Endodermal cell (in vitro differentiated cells): Measurements from ENCODE around the gene AXIN2. TPM values are rescaled to one million over a fixed set of nuclear protein-coding genes. Genes with fewer than 3 reads are reported as not detected.

Experiments
- DNase-seq: peaks from one replicate; pipeline ENCODE4 v3.0.0-alpha.2; 2017
- H3K27ac ChIP-seq: 2 replicates; pipeline ENCODE4 v1.5.1; 2013; ENCODE audit warnings: mild to moderate bottlenecking, low read depth, low read length, moderate library complexity
- H3K27me3 ChIP-seq: 2 replicates; pipeline ENCODE4 v1.6.1; 2013; ENCODE audit warnings: mild to moderate bottlenecking, low read length, moderate library complexity; ENCODE audit not compliant: insufficient read depth, control insufficient read depth, poor library complexity, severe bottlenecking
- H3K36me3 ChIP-seq: 2 replicates; pipeline ENCODE4 v1.7.0; 2013; ENCODE audit warnings: mild to moderate bottlenecking, low read length, moderate library complexity; ENCODE audit not compliant: control insufficient read depth, insufficient read depth
- H3K4me1 ChIP-seq: one replicate; pipeline ENCODE4 v1.7.0; 2013; ENCODE audit warnings: low read length; ENCODE audit not compliant: control insufficient read depth, insufficient read depth
- H3K4me3 ChIP-seq: 2 replicates; pipeline ENCODE4 v1.5.1; 2013; ENCODE audit warnings: mild to moderate bottlenecking, low read length, moderate library complexity
- H3K9ac ChIP-seq: 2 replicates; pipeline ENCODE4 v1.6.1; 2013; ENCODE audit warnings: mild to moderate bottlenecking, low read length, moderate library complexity; ENCODE audit not compliant: poor library complexity, severe bottlenecking; ENCODE audit errors: extremely low read depth
- H3K9me3 ChIP-seq: 2 replicates; pipeline ENCODE4 v1.6.1; 2013; ENCODE audit warnings: mild to moderate bottlenecking, low read length, moderate library complexity; ENCODE audit not compliant: control insufficient read depth
- H3K27ac Mint-ChIP-seq: 2 replicates; pipeline ENCODE4 v1.8.0; 2020; ENCODE audit warnings: mixed read lengths
- H3K27me3 Mint-ChIP-seq: 2 replicates; pipeline ENCODE4 v1.8.0; 2021; ENCODE audit warnings: mild to moderate bottlenecking, mixed read lengths; ENCODE audit not compliant: insufficient read depth
- H3K36me3 Mint-ChIP-seq: 2 replicates; pipeline ENCODE4 v1.8.0; 2020; ENCODE audit warnings: low read depth, mixed read lengths
- H3K4me1 Mint-ChIP-seq: 2 replicates; pipeline ENCODE4 v1.8.0; 2020; ENCODE audit warnings: mixed read lengths
- H3K4me3 Mint-ChIP-seq: 2 replicates; pipeline ENCODE4 v1.8.0; 2020; ENCODE audit warnings: mild to moderate bottlenecking, moderate library complexity, mixed read lengths
- H3K9me3 Mint-ChIP-seq: 2 replicates; pipeline ENCODE4 v1.8.0; 2020; ENCODE audit warnings: mild to moderate bottlenecking, mixed read lengths
- CTCF ChIP-seq: fragments of 200-600 bp; sonication (generic); conservative IDR thresholded peaks from 2 replicates; pipeline ENCODE4 v1.5.0; 2021; ENCODE audit warnings: antibody characterized with exemption, mild to moderate bottlenecking
- WGBS, 2 experiments: methylation state at CpG; one replicate each; pipeline versions ENCODE4 v1.1.5 to v1.1.7; 2013; ENCODE audit warnings: missing lambda C conversion rate in 2 of 2, mixed read lengths in 1 of 2; ENCODE audit not compliant: insufficient coverage in 1 of 2, insufficient read length in 1 of 2; 5-methylcytosine and 5-hydroxymethylcytosine counted together
- total RNA-seq, 2 donors: library from RNA; stranded (reverse); fragmentation: NEBNext Ultra II Directional in 1 of 2; extraction: Animal tissue kit (Norgen Biotek cat#: 25700) in 1 of 2; gene quantifications; 2 replicates in 1 of 2; 3 replicates in 1 of 2; pipeline ENCODE4 v1.2.1, GENCODE V29; 2021

Gene AXIN2
- total RNA-seq, 2 donors from 2014 or later, result 40.1 to 53.2 TPM

GRCh38 chr17:65556910-65557348 lies 4.5 kb downstream of the AXIN2 start:
- WGBS, 2 experiments, result 13 to 24% methylated on average over 3 to 4 of the region's 4 CpGs
- no peaks in the 10 kb centered on the region for H3K27me3 Mint-ChIP-seq
- peaks cover 16% of the 10 kb centered on the region for H3K4me1 ChIP-seq

GRCh38 chr17:65556014-65556909 lies 5.2 kb downstream of the AXIN2 start:
- H3K36me3 Mint-ChIP-seq, result peaks cover 21% of the 10 kb centered on the region
- Histone ChIP-seq H3K27me3 (no peaks in the 10 kb centered on the region), H3K4me3 (no peak overlapping the region), H3K9ac (peak overlapping the region; percentile 1), H3K27ac (no peak overlapping the region), H3K4me1 (peaks cover 19% of the 10 kb centered on the region), H3K36me3 (peaks cover 38% of the 10 kb centered on the region), H3K9me3 (no peaks in the 10 kb centered on the region)
- no peak overlapping the region for H3K4me3 Mint-ChIP-seq
- H3K9me3 Mint-ChIP-seq, result no peaks in the 10 kb centered on the region
- H3K4me1 Mint-ChIP-seq, result peaks cover 26% of the 10 kb centered on the region
- peak; percentile 98 for DNase-seq
- peak; percentile 97 for TF ChIP-seq CTCF
- no peaks in the 10 kb centered on the region for H3K27me3 Mint-ChIP-seq
- WGBS, 2 experiments, result 56 to 59% methylated on average over 15 to 17 of the region's 17 CpGs
- no peak overlapping the region for H3K27ac Mint-ChIP-seq

More at GRCh38 chr17:65556910-65557348, 4.5 kb downstream of the AXIN2 start:
- Histone ChIP-seq H3K27ac (no peak overlapping the region), H3K27me3 (no peaks in the 10 kb centered on the region), H3K36me3 (peaks cover 31% of the 10 kb centered on the region), H3K9ac (peak overlapping the region; percentile 1), H3K9me3 (no peaks in the 10 kb centered on the region), H3K4me3 (no peak overlapping the region)
- H3K36me3 Mint-ChIP-seq, result peaks cover 17% of the 10 kb centered on the region
- H3K9me3 Mint-ChIP-seq, result no peaks in the 10 kb centered on the region
- no peak for TF ChIP-seq CTCF
- H3K4me1 Mint-ChIP-seq, result peaks cover 23% of the 10 kb centered on the region
- no peak for DNase-seq
- no peak overlapping the region for H3K27ac Mint-ChIP-seq
- H3K4me3 Mint-ChIP-seq, result no peak overlapping the region

- peak overlapping the region; percentile 42 for H3K27ac Mint-ChIP-seq
- no peak overlapping the region for H3K4me3 ChIP-seq
- H3K36me3 ChIP-seq, result peaks cover 48% of the 10 kb centered on the region
- H3K27me3 Mint-ChIP-seq, result no peaks in the 10 kb centered on the region
- H3K27ac ChIP-seq, result no peak overlapping the region
- H3K4me1 Mint-ChIP-seq, result peaks cover 41% of the 10 kb centered on the region
- TF ChIP-seq CTCF, result peak; percentile 43
- no peak overlapping the region for H3K9ac ChIP-seq
- peaks cover 24% of the 10 kb centered on the region for H3K4me1 ChIP-seq
- H3K27me3 ChIP-seq, result no peaks in the 10 kb centered on the region
- WGBS, 2 experiments, result 71 to 76% methylated on average over 11 to 18 of the region's 18 CpGs
- no peak for DNase-seq
- H3K4me3 Mint-ChIP-seq, result no peak overlapping the region
- H3K9me3 Mint-ChIP-seq, result no peaks in the 10 kb centered on the region
- peaks cover 32% of the 10 kb centered on the region for H3K36me3 Mint-ChIP-seq
- H3K9me3 ChIP-seq, result no peaks in the 10 kb centered on the region
Observed at GRCh38 chr17:65554553-65555223, 6.8 kb downstream of the AXIN2 start.
